Activated naive CD8-positive, alpha-beta T cell treated with anti-CD3 and anti-CD28 coated beads for 36 hours (primary cell): ENCODE results near the gene EIF2A. TPM values are rescaled to one million over a fixed set of nuclear protein-coding genes. Genes with fewer than 3 reads are reported as not detected.

Experiments used
- DNase-seq: peaks from one replicate; pipeline ENCODE4 v3.0.0; 2021
- H3K27ac Mint-ChIP-seq: one replicate; pipeline ENCODE4 v1.8.0; 2022; ENCODE audit warnings: mild to moderate bottlenecking, moderate library complexity, mixed read lengths
- H3K27me3 Mint-ChIP-seq: one replicate; pipeline ENCODE4 v1.8.0; 2022; ENCODE audit warnings: mild to moderate bottlenecking, mixed read lengths
- H3K36me3 Mint-ChIP-seq: one replicate; pipeline ENCODE4 v1.8.0; 2021; ENCODE audit warnings: mild to moderate bottlenecking, mixed read lengths
- H3K4me1 Mint-ChIP-seq: one replicate; pipeline ENCODE4 v1.8.0; 2021; ENCODE audit warnings: mixed read lengths
- H3K4me3 Mint-ChIP-seq: one replicate; pipeline ENCODE4 v1.8.0; 2022; ENCODE audit warnings: mild to moderate bottlenecking, moderate library complexity, mixed read lengths
- H3K9me3 Mint-ChIP-seq: one replicate; pipeline ENCODE4 v1.8.0; 2022; ENCODE audit warnings: mixed read lengths
- total RNA-seq, 2 experiments: library from RNA; stranded (reverse); gene quantifications; one replicate each; pipeline ENCODE4 v1.2.3, GENCODE V29; 2021

EIF2A gene
- total RNA-seq, 2 experiments from 2014 or later: 147 to 149 TPM

- H3K27me3 Mint-ChIP-seq: no peaks in the 10 kb centered on the region
- peaks cover 9% of the 10 kb centered on the region for H3K4me1 Mint-ChIP-seq
- no peak overlapping the region for H3K4me3 Mint-ChIP-seq
- DNase-seq: no peak
- peaks cover 21% of the 10 kb centered on the region for H3K36me3 Mint-ChIP-seq
- no peaks in the 10 kb centered on the region for H3K9me3 Mint-ChIP-seq
- no peak overlapping the region for H3K27ac Mint-ChIP-seq
Measured at GRCh38 chr3:150626148-150626930, 79.8 kb downstream of the EIF2A start.

GRCh38 chr3:150627557-150627956 is 81.0 kb downstream of the EIF2A start:
- no peaks in the 10 kb centered on the region for H3K27me3 Mint-ChIP-seq
- H3K4me1 Mint-ChIP-seq: peaks cover 2% of the 10 kb centered on the region
- no peak overlapping the region for H3K27ac Mint-ChIP-seq
- no peak for DNase-seq
- H3K36me3 Mint-ChIP-seq: peaks cover 21% of the 10 kb centered on the region
- no peak overlapping the region for H3K4me3 Mint-ChIP-seq
- no peaks in the 10 kb centered on the region for H3K9me3 Mint-ChIP-seq

- no peaks in the 10 kb centered on the region for H3K9me3 Mint-ChIP-seq
- peak overlapping the region; percentile 25 for H3K27ac Mint-ChIP-seq
- H3K27me3 Mint-ChIP-seq: no peaks in the 10 kb centered on the region
Measured at GRCh38 chr3:150631515-150632221, 85.1 kb downstream of the EIF2A start.

DNA sequence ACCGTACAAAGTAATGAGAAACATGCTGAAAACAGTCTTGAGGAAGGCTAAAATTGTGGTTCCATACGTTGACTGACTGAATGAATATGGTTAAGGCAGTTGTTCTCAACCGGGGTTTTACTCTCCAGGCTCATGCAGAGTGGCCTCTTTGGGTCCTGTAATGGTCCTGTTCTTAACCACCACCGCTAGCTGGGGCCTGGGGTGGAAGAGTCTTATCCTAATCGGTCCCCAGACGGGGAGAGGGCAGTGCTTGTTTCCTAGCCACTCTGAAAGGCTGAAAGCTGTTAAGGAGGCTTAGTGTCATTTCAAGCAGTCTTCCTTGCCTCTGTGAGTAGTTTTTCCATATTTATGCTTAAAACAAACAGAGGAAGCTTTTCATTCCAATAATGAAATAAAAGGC is 88.5 kb downstream of the EIF2A start:
- no peak for DNase-seq
- H3K9me3 Mint-ChIP-seq: no peaks in the 10 kb centered on the region
- peak overlapping the region; percentile 51 for H3K27ac Mint-ChIP-seq
- peaks cover 19% of the 10 kb centered on the region for H3K4me1 Mint-ChIP-seq
- H3K27me3 Mint-ChIP-seq: no peaks in the 10 kb centered on the region
- no peak overlapping the region for H3K4me3 Mint-ChIP-seq
- peaks cover 5% of the 10 kb centered on the region for H3K36me3 Mint-ChIP-seq

More at GRCh38 chr3:150631515-150632221, 85.1 kb downstream of the EIF2A start:
- DNase-seq: no peak
- peaks cover 17% of the 10 kb centered on the region for H3K4me1 Mint-ChIP-seq
- peaks cover 11% of the 10 kb centered on the region for H3K36me3 Mint-ChIP-seq
- no peak overlapping the region for H3K4me3 Mint-ChIP-seq

DNA sequence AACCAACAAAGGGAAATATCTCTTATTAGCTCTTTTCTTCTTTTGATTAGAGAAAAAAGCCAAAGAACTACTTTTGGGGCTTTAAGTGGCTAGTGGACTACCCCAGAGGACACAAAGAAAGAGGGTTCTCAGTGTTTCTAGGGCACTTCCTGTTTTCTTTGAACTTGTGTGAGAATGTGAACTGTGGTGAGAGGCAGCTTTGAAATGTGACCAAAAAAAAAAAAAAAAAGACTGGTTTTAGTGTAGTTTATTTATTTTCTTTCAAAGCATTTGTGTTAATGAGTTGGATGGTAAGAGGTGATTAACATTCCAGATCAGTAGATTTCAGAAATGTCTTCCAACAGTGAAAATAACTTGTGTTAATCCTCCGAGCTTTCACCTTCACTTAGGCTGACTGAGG is 88.9 kb downstream of the EIF2A start:
- no peak overlapping the region for H3K4me3 Mint-ChIP-seq
- H3K36me3 Mint-ChIP-seq: peaks cover 3% of the 10 kb centered on the region
- H3K9me3 Mint-ChIP-seq: no peaks in the 10 kb centered on the region
- H3K27me3 Mint-ChIP-seq: no peaks in the 10 kb centered on the region
- no peak for DNase-seq
- H3K27ac Mint-ChIP-seq: peak overlapping the region; percentile 31
- peaks cover 19% of the 10 kb centered on the region for H3K4me1 Mint-ChIP-seq

Other genes starting within 250 kb of the EIF2A start
- gene TSC22D2, start 138.5 kb upstream of the EIF2A start, total RNA-seq: 10 to 100 TPM; 16.8 to 17.1 TPM
- 100 to 1,000 TPM; 121 to 123 TPM for gene SERP1, start 291 bp upstream of the EIF2A start, total RNA-seq
- gene SELENOT, start 56.5 kb downstream of the EIF2A start, total RNA-seq: 100 to 1,000 TPM; 107 to 110 TPM
- not detected for gene ERICH6, start 157.1 kb downstream of the EIF2A start, total RNA-seq
- gene SIAH2, start 216.4 kb downstream of the EIF2A start, total RNA-seq: 10 to 100 TPM; 89.1 to 94.4 TPM